Measurements from ENCODE around the gene UNC5B. TPM values are rescaled to one million over a fixed set of nuclear protein-coding genes. Genes with fewer than 3 reads are reported as not detected.

Gene UNC5B
- total and polyA plus RNA-seq, 2 donors = 2.2 to 4.2 TPM

- DNase-seq (ENCODE audit: low read depth in 6 of 9, low spot score in 9 of 9) = no peak
- Histone ChIP-seq H3K9me3 (ENCODE audit: control insufficient read depth in 2 of 2, insufficient read depth in 1 of 2, low read length in 1 of 2) (no peaks in the 10 kb centered on the region), H3K4me1 (ENCODE audit: control insufficient read depth in 2 of 2, insufficient read depth in 2 of 2, low read length in 2 of 2) (no peaks in the 10 kb centered on the region), H3K27me3 (ENCODE audit: control insufficient read depth in 2 of 2, insufficient read depth in 1 of 2, low read length in 1 of 2) (no peaks in the 10 kb centered on the region), H3K27ac (ENCODE audit: low read depth in 1 of 2, low read length in 1 of 2) (no peak overlapping the region), H3K36me3 (ENCODE audit: control insufficient read depth in 2 of 2, insufficient read depth in 2 of 2, low read length in 1 of 2) (peaks cover 2 to 8% of the 10 kb centered on the region in 2 donors), H3K4me3 (ENCODE audit: low read length in 2 of 2) (no peak overlapping the region)
- WGBS = 97% methylated on average over 13 of the region's 13 CpGs
These were observed 126.5 kb downstream of the UNC5B start for GRCh38 chr10:71338728-71339495.

- H3K36me3 ChIP-seq (ENCODE audit: control insufficient read depth in 2 of 2, insufficient read depth in 2 of 2, low read length in 1 of 2) = peaks cover 2 to 8% of the 10 kb centered on the region in 2 donors
- no peak overlapping the region for H3K4me3 ChIP-seq (ENCODE audit: low read length in 2 of 2)
- H3K4me1 ChIP-seq (ENCODE audit: control insufficient read depth in 2 of 2, insufficient read depth in 2 of 2, low read length in 2 of 2) = no peaks in the 10 kb centered on the region
- DNase-seq (ENCODE audit: low read depth in 6 of 9, low spot score in 9 of 9) = no peak
- no peak overlapping the region for H3K27ac ChIP-seq (ENCODE audit: low read depth in 1 of 2, low read length in 1 of 2)
- H3K9me3 ChIP-seq (ENCODE audit: control insufficient read depth in 2 of 2, insufficient read depth in 1 of 2, low read length in 1 of 2) = no peaks in the 10 kb centered on the region
- WGBS = 97% methylated on average over 10 of the region's 10 CpGs
- H3K27me3 ChIP-seq (ENCODE audit: control insufficient read depth in 2 of 2, insufficient read depth in 1 of 2, low read length in 1 of 2) = no peaks in the 10 kb centered on the region
These were observed 127.6 kb downstream of the UNC5B start for GRCh38 chr10:71339796-71340589.

- Histone ChIP-seq H3K36me3 (ENCODE audit: control insufficient read depth in 2 of 2, insufficient read depth in 2 of 2, low read length in 1 of 2) (peaks cover 2 to 8% of the 10 kb centered on the region in 2 donors), H3K27ac (ENCODE audit: low read depth in 1 of 2, low read length in 1 of 2) (no peak overlapping the region), H3K9me3 (ENCODE audit: control insufficient read depth in 2 of 2, insufficient read depth in 1 of 2, low read length in 1 of 2) (no peaks in the 10 kb centered on the region), H3K27me3 (ENCODE audit: control insufficient read depth in 2 of 2, insufficient read depth in 1 of 2, low read length in 1 of 2) (no peaks in the 10 kb centered on the region), H3K4me1 (ENCODE audit: control insufficient read depth in 2 of 2, insufficient read depth in 2 of 2, low read length in 2 of 2) (peaks cover 0 to 3% of the 10 kb centered on the region in 2 donors), H3K4me3 (ENCODE audit: low read length in 2 of 2) (no peak overlapping the region)
- no peak for DNase-seq (ENCODE audit: low read depth in 6 of 9, low spot score in 9 of 9)
- WGBS = 96% methylated on average over 8 of the region's 8 CpGs
These were observed 130.4 kb downstream of the UNC5B start for GRCh38 chr10:71342573-71343391.

- DNase-seq (ENCODE audit: low read depth in 6 of 9, low spot score in 9 of 9) = peak in 1 of 9 donors; percentile 22
- Histone ChIP-seq H3K36me3 (ENCODE audit: control insufficient read depth in 2 of 2, insufficient read depth in 2 of 2, low read length in 1 of 2) (peaks cover 2 to 8% of the 10 kb centered on the region in 2 donors), H3K27ac (ENCODE audit: low read depth in 1 of 2, low read length in 1 of 2) (no peak overlapping the region), H3K4me3 (ENCODE audit: low read length in 2 of 2) (no peak overlapping the region), H3K4me1 (ENCODE audit: control insufficient read depth in 2 of 2, insufficient read depth in 2 of 2, low read length in 2 of 2) (peaks cover 0 to 3% of the 10 kb centered on the region in 2 donors), H3K27me3 (ENCODE audit: control insufficient read depth in 2 of 2, insufficient read depth in 1 of 2, low read length in 1 of 2) (no peaks in the 10 kb centered on the region), H3K9me3 (ENCODE audit: control insufficient read depth in 2 of 2, insufficient read depth in 1 of 2, low read length in 1 of 2) (no peaks in the 10 kb centered on the region)
- 96% methylated on average over 5 of the region's 5 CpGs for WGBS
These were observed 131.0 kb downstream of the UNC5B start for GRCh38 chr10:71343392-71343773.

- no peaks in the 10 kb centered on the region for H3K9me3 ChIP-seq (ENCODE audit: control insufficient read depth in 2 of 2, insufficient read depth in 1 of 2, low read length in 1 of 2)
- no peak overlapping the region for H3K4me3 ChIP-seq (ENCODE audit: low read length in 2 of 2)
- peaks cover 0 to 3% of the 10 kb centered on the region in 2 donors for H3K4me1 ChIP-seq (ENCODE audit: control insufficient read depth in 2 of 2, insufficient read depth in 2 of 2, low read length in 2 of 2)
- H3K27ac ChIP-seq (ENCODE audit: low read depth in 1 of 2, low read length in 1 of 2) = no peak overlapping the region
- H3K36me3 ChIP-seq (ENCODE audit: control insufficient read depth in 2 of 2, insufficient read depth in 2 of 2, low read length in 1 of 2) = peaks cover 0 to 7% of the 10 kb centered on the region in 2 donors
- H3K27me3 ChIP-seq (ENCODE audit: control insufficient read depth in 2 of 2, insufficient read depth in 1 of 2, low read length in 1 of 2) = no peaks in the 10 kb centered on the region
- DNase-seq (ENCODE audit: low read depth in 6 of 9, low spot score in 9 of 9) = no peak
- 94% methylated on average over 9 of the region's 9 CpGs for WGBS
These were observed 132.0 kb downstream of the UNC5B start for GRCh38 chr10:71344154-71344925.

- H3K36me3 ChIP-seq (ENCODE audit: control insufficient read depth in 2 of 2, insufficient read depth in 2 of 2, low read length in 1 of 2) = peaks cover 0 to under 1% of the 10 kb centered on the region in 2 donors
- H3K4me3 ChIP-seq (ENCODE audit: low read length in 2 of 2) = no peak overlapping the region
- H3K27me3 ChIP-seq (ENCODE audit: control insufficient read depth in 2 of 2, insufficient read depth in 1 of 2, low read length in 1 of 2) = no peaks in the 10 kb centered on the region
- peak in 1 of 9 donors; percentile 28 for DNase-seq (ENCODE audit: low read depth in 6 of 9, low spot score in 9 of 9)
- H3K27ac ChIP-seq (ENCODE audit: low read depth in 1 of 2, low read length in 1 of 2) = no peak overlapping the region
- H3K4me1 ChIP-seq (ENCODE audit: control insufficient read depth in 2 of 2, insufficient read depth in 2 of 2, low read length in 2 of 2) = peaks cover 0 to 3% of the 10 kb centered on the region in 2 donors
- 81% methylated on average over 3 of the region's 3 CpGs for WGBS
- no peaks in the 10 kb centered on the region for H3K9me3 ChIP-seq (ENCODE audit: control insufficient read depth in 2 of 2, insufficient read depth in 1 of 2, low read length in 1 of 2)
These were observed 132.7 kb downstream of the UNC5B start for GRCh38 chr10:71344993-71345480.

- no peaks in the 10 kb centered on the region for H3K36me3 ChIP-seq (ENCODE audit: control insufficient read depth in 2 of 2, insufficient read depth in 2 of 2, low read length in 1 of 2)
- H3K27ac ChIP-seq (ENCODE audit: low read depth in 1 of 2, low read length in 1 of 2) = no peak overlapping the region
- WGBS = 87% methylated on average over 10 of the region's 10 CpGs
- H3K4me1 ChIP-seq (ENCODE audit: control insufficient read depth in 2 of 2, insufficient read depth in 2 of 2, low read length in 2 of 2) = peaks cover 0 to 3% of the 10 kb centered on the region in 2 donors
- no peak overlapping the region for H3K4me3 ChIP-seq (ENCODE audit: low read length in 2 of 2)
- H3K27me3 ChIP-seq (ENCODE audit: control insufficient read depth in 2 of 2, insufficient read depth in 1 of 2, low read length in 1 of 2) = no peaks in the 10 kb centered on the region
- DNase-seq (ENCODE audit: low read depth in 6 of 9, low spot score in 9 of 9) = no peak
- no peaks in the 10 kb centered on the region for H3K9me3 ChIP-seq (ENCODE audit: control insufficient read depth in 2 of 2, insufficient read depth in 1 of 2, low read length in 1 of 2)
These were observed 133.3 kb downstream of the UNC5B start for GRCh38 chr10:71345694-71346093.

- H3K27ac ChIP-seq (ENCODE audit: low read depth in 1 of 2, low read length in 1 of 2) = no peak overlapping the region
- no peak for DNase-seq (ENCODE audit: low read depth in 6 of 9, low spot score in 9 of 9)
- H3K4me1 ChIP-seq (ENCODE audit: control insufficient read depth in 2 of 2, insufficient read depth in 2 of 2, low read length in 2 of 2) = peaks cover 0 to 3% of the 10 kb centered on the region in 2 donors
- no peaks in the 10 kb centered on the region for H3K9me3 ChIP-seq (ENCODE audit: control insufficient read depth in 2 of 2, insufficient read depth in 1 of 2, low read length in 1 of 2)
- no peak overlapping the region for H3K4me3 ChIP-seq (ENCODE audit: low read length in 2 of 2)
- peaks cover 0 to 2% of the 10 kb centered on the region in 2 donors for H3K36me3 ChIP-seq (ENCODE audit: control insufficient read depth in 2 of 2, insufficient read depth in 2 of 2, low read length in 1 of 2)
- 61% methylated on average over 3 of the region's 3 CpGs for WGBS
- H3K27me3 ChIP-seq (ENCODE audit: control insufficient read depth in 2 of 2, insufficient read depth in 1 of 2, low read length in 1 of 2) = no peaks in the 10 kb centered on the region
These were observed 134.4 kb downstream of the UNC5B start for GRCh38 chr10:71346731-71347130.
